ENCODE measurements around the gene LEFTY2.
"Not testable (repeated sequence)": the region's sequence is repeated elsewhere in the genome, so short reads cannot be mapped to it uniquely, and the experiment has no call there.

Gene LEFTY2

GRCh38 chr1:225953315-225953714, 12.3 kb upstream of the LEFTY2 start:
- DNase-seq (ENCODE audit: low spot score): no peak

- DNase-seq (ENCODE audit: low spot score): no peak
Measured at GRCh38 chr1:225950905-225951497, 10.0 kb upstream of the LEFTY2 start.

DNA sequence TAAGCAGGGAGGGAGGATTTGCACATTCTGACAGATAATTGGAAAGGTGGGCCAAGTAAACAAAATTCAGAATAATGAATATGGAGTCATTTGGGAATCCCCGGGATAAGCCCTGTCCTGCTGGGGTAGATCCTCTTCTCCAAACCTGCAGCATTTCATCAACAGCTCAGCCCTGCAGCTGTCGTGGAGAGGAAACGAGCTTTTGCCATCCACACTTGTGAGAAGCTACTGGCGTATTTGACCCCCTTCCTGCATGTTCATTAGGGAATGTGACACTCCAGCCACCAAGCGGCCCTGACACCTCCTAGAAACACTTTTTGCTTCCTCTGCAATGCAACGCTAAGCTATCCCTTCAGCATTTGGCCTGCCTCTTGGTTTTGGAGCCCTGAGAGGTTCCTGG, 8.0 kb upstream of the LEFTY2 start:
- DNase-seq (ENCODE audit: low spot score): no peak

DNA sequence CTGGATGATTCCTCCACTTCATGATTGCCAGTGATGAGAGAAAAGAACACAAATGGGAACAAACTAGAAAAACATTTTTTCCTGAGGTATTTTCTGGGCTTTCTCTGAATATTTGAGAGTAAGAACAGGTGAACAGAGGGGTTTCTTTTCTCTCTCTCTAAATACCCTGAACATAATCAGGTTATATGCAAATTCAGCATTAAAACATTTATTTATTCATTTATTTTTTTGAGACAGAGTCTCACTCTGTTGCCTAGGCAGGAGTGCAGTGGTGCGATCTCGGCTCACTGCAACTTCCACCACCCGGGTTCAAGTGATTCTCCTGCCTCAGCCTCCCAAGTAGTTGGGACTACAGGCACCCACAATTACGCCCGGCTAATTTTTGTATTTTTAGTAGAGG, 5.8 kb upstream of the LEFTY2 start:
- DNase-seq (ENCODE audit: low spot score): no peak

DNA sequence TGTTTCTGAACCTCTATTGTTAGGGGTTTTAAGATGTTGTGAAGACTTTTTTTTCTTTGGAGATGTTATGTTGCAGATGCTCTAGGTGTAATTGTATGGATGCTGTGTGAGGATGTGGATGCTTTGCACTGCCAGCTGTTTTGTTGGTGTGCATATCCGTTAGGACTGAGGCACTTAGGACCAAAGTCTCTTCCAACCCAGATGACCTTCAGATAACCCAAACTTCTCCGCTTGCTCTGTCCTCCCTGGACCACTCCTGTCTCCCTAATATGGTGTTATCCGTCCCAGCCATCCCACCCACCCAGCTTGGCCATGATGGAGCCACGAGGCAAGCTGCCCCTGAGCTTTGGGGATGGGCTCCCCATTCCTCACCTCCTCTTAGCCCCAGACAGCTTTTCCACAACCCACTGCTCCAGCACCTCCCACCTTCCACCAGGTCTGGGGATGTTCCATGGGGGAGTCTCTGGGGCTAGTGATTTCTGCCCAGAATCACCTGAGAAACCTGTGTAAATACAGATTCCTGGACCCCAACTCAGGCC, 5.1 kb upstream of the LEFTY2 start:
- no peak for DNase-seq (ENCODE audit: low spot score)

- DNase-seq (ENCODE audit: low spot score): no peak
Measured at GRCh38 chr1:225945564-225945963, 4.5 kb upstream of the LEFTY2 start.

DNA sequence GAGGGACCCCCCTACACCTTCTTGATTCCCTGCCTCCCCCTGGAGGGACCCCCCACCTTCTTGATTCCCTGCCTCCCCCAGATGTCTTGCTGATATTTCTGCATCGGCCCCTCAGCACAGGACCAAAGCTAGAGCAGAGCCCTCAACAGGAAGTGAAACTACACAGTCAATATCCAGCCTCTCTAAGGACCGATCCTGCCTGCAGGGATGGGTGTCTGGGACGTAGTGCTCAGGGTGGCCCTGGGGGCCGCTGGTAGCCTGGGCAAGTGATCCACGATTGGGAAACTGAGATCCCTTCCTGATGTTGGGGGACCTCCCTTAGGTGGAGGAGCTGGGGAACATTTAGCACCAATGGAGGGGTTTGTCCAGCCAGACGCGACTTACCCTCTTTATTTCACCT, 3.9 kb upstream of the LEFTY2 start:
- peak; percentile 85 for DNase-seq (ENCODE audit: low spot score)

DNA sequence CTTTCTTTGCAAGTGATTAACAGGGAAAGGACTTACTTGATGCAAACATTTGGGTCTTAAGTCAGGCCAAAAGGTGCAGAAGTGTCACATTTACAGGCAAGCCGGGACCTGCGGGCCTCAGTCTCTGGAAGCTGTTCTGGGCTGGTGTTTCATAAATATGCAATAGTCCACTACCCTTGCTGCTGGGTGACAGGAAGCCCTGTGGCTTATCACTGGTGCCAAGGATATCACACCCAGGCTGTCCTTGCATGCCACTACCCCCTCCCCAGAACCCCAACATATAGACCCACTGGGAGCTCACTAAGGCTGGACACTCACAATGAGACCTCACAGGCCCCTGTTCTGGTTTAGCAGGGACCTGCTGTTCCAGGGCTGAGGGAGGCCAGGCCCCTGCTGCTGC, 3.4 kb upstream of the LEFTY2 start:
- DNase-seq (ENCODE audit: low spot score): no peak

- DNase-seq (ENCODE audit: low spot score): no peak
Measured at GRCh38 chr1:225943582-225943981, 2.6 kb upstream of the LEFTY2 start.

DNA sequence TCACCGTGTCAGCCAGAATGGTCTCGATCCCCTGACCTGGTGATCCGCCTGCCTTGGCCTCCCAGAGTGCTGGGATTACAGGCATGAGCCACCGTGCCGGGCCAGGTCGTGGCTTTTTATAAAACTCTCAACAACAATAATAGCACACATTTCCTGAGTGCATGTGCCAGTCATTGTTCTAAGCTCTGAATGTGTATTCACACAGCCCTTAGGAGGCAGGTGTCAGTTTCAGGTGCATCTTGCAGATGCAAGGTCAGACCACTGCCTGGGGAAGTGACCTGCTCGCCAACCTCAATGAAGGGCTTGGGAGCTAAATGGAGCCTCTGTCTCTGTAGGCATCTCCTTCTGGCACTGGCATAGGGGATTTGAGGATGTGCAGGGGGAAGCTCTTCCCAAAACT, 1.6 kb upstream of the LEFTY2 start:
- DNase-seq (ENCODE audit: low spot score): peak; percentile 36

DNA sequence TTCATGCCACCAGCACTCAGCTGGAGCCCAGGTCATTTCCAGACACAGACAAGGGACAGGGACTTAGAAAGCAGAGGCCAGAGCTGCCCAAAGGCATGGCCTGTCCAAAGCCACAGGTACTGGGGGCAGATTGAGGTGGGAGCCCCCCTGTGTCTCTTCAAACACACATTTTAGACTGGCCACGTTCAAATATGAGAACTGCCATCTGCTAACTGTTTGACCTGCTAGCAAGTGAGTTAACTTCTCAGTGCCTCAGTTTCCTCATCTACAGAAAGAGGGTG, 862 bp upstream of the LEFTY2 start:
- DNase-seq (ENCODE audit: low spot score): no peak

DNA sequence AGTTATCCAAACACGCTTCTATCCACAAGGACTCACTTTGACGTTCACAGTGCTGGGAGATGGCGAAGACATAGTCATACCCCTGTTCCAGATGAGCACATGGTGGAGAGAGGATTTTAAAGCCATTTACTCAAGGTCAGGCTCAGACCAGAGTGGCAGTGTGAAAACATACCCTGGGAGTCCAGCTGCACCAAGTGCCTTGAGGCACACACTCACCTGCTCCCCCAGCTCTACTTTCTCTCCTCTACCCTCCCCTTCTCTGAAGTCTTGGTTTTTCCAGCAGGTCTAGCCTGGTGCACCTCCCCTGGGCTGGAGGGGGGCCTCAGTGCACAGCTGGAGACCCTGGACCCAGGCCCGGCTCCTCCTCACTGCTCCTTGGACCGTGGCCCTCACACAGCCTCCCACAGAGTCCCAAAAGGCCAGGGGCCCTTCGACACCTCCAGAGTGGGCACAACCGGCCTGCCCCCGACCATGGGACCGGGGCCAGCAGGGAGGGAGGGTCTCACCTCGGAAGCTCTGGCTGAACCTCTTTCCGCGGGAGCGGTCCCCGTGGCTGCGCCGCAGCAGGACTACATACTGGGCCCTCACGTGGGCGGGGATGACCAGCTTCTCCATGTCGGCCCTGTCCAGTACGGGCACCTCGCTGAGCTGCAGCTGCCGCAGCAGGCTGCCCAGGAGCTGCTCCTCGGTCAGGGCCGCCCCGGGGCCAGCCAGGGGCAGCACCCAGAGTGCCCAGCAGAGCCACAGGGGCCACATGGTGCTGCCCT, 452 bp downstream of the LEFTY2 start:
- DNase-seq (ENCODE audit: low spot score): no peak

GRCh38 chr1:225939939-225940310, 1.1 kb downstream of the LEFTY2 start:
- DNase-seq (ENCODE audit: low spot score): not testable (repeated sequence)

DNA sequence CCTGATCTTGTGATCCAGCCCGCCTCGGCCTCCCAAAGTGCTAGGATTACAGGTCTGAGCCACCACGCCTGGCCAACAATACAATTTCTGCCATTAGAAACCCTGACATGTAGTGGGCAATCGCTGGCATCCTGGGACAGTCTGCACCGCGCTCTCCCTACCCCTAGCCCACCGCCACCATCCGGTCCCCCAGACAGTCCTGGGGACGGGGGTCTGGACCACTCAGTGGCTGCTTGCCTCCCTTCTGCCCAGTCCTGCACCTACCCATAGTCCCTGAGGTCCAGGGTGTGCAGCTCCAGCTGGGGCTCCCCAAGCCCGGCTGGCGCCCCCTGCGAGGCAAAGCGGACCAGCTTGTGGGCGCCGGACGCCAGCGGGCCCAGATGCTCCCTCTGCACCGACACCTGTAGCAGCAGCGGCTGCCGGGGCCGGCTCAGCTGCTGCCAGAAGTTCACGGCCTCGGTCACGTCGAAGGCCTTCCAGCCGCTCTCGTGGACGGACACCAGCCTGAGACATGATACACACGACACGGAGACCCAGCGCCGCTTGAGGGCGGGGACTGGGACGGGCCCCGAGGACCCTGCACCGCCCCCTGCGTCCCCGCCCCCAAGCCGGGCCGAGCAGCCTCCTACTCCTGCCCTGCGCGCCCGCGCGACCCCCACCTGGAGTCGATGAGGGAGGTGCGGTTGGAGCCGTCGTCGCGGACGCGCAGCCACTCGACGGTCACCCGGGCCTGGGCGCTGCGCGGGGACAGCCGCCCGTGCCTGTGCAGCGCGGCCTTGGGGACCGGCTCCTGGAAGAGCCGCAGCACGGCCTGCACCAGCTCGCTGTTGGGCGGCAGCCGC, 1.7 kb downstream of the LEFTY2 start:
- not testable (repeated sequence) for DNase-seq (ENCODE audit: low spot score)

DNA sequence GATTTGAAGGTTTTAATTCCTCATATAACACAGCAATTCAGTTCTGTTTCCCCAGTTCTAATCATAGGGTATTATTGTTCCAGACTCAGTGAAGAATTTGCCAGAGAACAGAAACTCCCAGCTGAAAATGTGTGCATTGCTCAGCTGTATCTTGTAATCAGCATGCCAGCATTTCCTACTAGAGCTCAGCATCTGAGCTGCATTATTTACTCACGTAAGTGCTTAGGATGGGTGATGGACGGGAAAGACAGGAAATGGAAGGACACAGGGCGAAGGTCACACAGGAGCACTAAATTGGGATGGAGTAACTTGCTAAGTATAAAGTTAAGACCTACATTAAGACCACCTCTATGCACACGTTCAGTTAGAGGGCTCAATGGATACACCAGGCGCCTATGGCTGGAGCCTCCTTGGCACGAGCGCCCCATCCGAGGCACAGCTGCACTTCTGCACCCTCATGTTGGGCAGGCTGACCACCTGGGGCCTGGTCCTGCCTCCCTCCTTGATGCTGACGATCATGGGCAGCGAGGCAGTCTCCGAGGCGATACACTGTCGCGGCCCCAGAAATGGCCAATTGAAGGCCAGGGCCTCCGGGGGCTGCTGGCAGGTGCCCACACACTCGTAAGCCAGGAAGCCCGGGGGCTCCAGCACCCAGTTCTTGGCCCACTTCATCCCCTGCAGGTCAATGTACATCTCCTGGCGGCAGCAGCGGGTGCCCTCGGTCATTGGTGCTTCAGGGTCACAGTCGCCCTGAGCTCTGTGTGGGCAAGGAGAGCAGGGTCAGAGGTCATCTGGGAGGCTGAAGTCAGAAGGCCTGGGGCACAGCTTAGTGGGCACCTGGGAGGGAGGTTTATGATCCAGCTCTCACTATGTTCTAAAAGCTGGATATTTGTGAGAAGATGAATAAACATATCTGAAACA, 3.7 kb downstream of the LEFTY2 start:
- no peak for DNase-seq (ENCODE audit: low spot score)

DNA sequence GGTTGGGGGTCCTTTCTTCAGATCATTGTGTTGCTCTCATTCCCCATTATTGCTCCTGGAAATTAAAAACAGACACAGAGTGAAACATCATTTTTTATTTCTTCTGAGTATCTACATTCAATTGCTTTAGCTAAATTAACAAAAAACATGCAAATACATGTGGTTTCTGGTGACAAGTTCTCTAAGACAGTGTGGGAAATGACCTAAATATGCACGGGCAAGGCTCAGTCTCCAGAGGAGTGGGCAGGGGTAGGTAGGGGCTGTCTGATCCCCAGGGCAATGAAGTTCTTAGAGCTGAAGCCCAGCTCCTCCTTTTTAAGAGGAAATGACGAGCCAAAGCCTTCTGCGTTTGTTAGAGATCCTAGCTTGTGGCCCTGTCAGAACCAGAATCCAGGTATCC, 4.5 kb downstream of the LEFTY2 start:
- no peak for DNase-seq (ENCODE audit: low spot score)

- DNase-seq (ENCODE audit: low spot score): not testable (repeated sequence)
Measured at GRCh38 chr1:225936086-225936485, 4.9 kb downstream of the LEFTY2 start.

GRCh38 chr1:225934711-225935110, 6.3 kb downstream of the LEFTY2 start:
- DNase-seq (ENCODE audit: low spot score): no peak

DNA sequence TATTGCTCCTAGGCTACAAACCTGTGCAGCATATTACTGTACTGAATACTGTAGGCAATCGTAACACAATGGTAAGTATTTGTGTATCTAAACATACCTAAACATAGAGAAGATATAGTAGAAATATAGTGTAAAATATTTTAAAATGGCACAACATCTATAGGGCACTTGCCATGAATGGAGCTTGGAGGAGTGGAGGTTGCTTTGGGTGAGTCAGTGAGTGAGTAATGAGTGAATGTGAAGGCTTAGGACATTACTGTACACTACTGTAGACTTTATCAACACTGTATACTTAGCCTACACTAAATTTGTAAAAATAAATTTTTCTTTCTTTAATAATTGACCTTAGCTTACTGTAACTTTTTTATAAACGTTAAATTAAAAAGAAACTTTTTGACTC, 7.9 kb downstream of the LEFTY2 start:
- DNase-seq (ENCODE audit: low spot score): no peak

DNA sequence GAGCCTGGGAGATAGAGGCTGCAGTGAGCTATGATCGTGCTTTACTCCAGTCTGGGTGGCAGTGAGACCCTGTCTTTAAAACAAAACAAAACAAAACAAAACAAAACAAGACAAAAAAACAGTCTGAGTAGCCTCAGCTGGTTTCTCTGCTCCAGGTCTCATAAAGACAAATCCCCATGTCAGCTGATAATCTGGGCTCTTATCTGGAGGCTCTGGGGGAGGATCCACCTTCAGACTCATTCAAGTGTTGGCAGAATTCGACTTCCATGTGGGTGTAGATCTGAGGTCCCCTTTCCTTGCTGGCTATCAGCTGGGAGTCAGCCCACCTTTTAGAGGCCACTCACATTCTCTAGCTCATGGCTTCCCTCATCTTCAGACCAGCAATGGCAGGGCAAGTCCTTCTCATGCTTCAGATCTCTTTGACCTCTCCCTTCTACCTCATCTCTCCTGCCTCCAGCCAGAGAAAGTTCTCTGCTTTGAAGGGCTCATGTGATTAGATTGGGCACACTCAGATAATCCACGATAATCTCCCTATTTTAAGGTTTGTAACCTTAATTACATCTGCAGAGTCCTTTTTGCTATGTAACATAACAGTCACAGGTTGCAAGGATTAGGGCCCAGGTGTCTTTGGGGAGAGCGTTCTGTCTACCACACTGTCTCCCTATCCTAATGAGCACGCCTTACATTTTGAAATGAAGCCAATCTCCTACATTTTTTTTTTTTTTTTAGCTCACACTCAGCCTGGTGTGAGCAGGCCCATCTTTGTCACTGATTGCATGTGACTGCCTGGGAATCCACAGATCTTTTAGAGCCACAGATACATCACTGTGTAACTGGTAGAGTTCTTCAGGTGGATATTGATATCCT, 9.5 kb downstream of the LEFTY2 start:
- no peak for DNase-seq (ENCODE audit: low spot score)

GRCh38 chr1:225930566-225930965, 10.5 kb downstream of the LEFTY2 start:
- DNase-seq (ENCODE audit: low spot score): no peak
